UCSD-AML1 (cell line): ENCODE data around the gene MBD4.
A peak's percentile ranks its signal among the peaks of the same experiment; 100 is the strongest.
"Not testable (repeated sequence)": the region's sequence is repeated elsewhere in the genome, so short reads cannot be mapped to it uniquely, and the experiment has no call there.

Experiments used
- DNase-seq: peaks from one replicate; lab custom pipeline; 2025; ENCODE audit not compliant: unreplicated experiment; lab: John Stamatoyannopoulos, UW

The MBD4 gene

DNA sequence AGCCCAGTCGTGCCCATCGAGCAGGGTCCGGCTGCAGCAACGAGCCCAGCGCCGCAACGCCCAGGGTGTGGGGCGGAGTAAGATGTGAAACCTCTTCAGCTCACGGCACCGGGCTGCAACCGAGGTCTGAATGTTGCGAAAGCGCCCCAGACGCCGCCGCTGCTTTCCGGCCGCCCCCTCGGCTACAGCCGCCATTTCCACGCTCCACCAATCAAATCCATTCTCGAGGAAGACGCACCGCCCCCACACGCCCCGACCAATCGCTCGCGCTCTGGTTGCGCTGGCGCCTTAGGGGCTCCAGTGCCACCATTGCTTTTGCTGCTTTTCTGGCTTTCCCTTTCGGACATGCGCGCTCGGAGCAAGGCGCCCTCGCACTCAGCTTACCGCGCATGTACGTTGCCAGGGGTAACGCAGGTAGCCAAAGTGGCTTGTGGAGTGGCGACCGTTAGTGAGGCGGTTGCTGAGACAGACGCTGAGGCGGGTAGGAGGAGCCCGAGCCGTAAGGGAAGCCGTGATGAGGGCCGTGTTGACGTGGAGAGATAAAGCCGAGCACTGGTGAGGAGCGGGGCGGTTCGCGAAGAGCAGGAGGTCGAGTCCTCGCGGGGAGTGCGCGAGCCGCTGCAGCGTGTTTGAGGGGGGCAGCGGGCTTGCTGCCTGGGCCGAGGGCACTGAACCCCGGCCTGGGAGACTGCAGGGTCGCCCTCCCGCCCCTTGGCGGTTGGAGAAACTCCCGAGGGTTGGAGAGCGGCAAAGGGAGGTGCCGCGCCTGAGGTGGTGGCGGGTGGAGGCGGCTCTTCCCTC, at the start of gene MBD4, which contains the start of gene IFT122:
TSS of gene MBD4 (minus strand) at position 132 of the 801 bp plus-strand sequence. CDS start at position 17, 115 bp downstream.
TSS of gene IFT122 (plus strand) at position 408 of the 801 bp plus-strand sequence. CDS start at position 515, 107 bp downstream.
- DNase-seq, result peak; percentile 99

DNA sequence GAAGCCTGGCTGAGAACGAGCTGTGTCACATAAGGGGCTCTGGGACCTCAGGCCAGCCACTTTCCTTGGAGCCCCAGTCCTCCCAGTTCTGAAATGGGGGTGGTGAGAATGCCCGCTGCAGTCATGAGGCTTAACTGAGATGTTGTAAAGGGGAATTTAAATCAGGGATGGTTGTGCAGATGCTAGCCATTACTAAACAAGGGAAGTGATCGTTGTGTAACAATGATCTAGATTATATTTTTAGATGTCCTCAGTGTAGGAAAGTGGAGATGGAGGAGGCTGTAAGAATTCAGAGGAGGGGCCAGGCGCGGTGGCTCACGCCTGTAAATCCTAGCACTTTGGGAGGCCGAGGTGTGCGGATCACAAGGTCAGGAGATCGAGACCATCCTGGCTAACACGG, 49.5 kb upstream of the MBD4 start:
- DNase-seq, result not testable (repeated sequence)

DNA sequence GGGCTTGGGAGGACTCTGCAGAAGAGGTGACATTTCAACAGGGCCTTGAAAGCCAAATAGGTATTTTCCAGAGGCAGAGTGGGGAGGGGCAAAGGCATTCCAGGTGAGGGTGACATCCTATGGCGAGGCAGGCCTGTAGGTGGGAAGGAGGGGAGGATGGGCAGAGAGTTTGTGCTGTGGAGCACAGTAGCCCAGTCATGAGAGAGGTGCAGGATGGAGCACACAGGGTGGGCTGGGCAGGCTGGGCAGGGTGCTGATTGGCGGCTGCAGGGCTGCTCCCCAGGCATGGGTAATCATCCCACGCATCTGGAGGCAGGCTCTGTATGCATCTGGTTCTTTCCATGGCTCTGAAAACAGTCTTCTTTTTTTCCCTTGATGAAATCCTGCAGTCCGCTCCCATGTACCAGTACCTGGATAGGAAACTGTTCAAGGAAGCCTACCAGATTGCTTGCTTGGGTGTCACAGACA, 48.2 kb upstream of the MBD4 start:
- DNase-seq, result not testable (repeated sequence)

GRCh38 chr3:129487183-129487867, 47.6 kb upstream of the MBD4 start:
- DNase-seq, result no peak

GRCh38 chr3:129486664-129487035, 46.9 kb upstream of the MBD4 start:
- no peak for DNase-seq

GRCh38 chr3:129485721-129486663, 46.2 kb upstream of the MBD4 start:
- DNase-seq, result no peak

GRCh38 chr3:129485146-129485545, 45.4 kb upstream of the MBD4 start:
- not testable (repeated sequence) for DNase-seq

GRCh38 chr3:129483870-129484269, 44.1 kb upstream of the MBD4 start:
- DNase-seq, result no peak

GRCh38 chr3:129482721-129483120, 43.0 kb upstream of the MBD4 start:
- no peak for DNase-seq

- no peak for DNase-seq
Observed at GRCh38 chr3:129481766-129482332, 42.1 kb upstream of the MBD4 start.

DNA sequence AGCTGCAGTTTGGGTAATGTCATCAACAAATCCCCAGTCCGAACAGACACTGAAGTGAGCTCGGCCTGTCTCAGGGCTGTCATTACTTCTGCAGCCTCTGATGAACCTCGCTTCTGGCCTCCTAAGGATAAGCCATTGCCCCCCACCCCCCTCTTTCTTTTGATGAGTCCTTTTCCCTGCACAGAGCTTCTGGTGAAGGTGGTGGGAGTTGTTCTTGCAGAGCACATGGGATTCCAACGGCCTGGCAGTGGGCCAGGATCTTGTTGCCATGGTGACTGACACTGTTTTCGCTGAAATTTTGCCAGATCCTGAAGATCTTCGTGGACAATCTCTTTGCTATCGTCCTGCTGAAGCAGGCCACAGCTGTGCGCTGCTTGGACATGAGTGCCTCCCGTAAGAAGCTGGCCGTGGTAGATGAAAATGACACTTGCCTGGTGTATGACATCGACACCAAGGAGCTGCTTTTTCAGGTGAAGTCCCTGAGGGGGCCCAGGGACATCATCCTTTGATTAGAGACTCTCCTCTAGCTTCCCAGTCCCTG, 41.5 kb upstream of the MBD4 start:
- not testable (repeated sequence) for DNase-seq

DNA sequence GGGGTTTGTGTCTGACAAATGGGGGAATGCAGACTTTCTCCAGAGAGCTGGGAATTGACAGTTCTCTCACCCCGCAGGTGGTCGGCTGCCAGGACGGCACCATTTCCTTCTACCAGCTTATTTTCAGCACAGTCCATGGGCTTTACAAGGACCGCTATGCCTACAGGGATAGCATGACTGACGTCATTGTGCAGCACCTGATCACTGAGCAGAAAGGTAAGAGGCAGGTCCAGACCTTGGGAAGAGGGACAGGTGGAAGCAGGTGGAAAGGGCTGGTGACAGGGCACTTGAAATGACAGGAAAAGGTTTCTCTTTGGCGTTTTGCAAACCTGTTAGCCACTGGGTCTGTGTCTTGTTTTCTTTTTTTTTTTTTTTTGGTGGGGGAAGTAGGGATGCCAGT, 36.8 kb upstream of the MBD4 start:
- DNase-seq, result no peak

- DNase-seq, result no peak
Observed at GRCh38 chr3:129475863-129476262, 36.1 kb upstream of the MBD4 start.

DNA sequence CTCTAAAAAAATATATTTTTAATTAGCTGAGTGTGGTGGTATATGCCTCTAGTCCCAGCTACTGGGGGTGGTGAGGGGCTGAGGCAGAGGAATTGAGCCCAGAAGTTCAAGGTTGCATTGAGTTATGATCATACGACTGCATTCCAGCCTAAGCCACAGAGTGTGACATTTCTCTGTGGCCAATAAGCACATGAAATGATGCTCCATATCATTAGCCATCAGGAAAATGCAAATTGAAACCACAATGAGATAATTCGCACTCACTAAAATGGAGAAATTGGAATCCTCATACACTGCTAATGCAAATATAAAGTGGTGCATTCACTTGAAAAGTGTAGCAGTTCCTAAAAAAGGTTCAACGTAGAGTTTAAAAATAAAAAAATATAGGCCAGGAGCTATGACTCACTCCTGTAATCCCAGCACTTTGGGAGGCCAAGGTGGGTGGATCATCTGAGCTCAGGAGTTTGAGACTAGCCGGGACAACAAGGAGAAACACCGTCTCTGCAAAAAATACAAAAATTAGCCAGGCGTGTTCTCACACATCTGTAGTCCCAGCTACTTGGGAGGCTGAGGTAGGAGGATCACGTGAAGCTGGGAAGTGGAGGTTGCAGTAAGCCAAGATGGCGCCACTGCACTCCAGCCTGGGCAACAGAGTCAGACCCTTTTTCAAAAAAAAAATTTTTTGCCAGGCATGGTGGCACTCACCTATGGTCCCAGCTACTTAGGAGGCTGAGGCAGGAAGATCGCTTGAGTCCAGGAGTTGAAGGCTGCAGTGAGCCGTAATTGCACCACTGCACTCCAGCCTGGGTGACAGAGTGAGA, 35.4 kb upstream of the MBD4 start:
- no peak for DNase-seq

DNA sequence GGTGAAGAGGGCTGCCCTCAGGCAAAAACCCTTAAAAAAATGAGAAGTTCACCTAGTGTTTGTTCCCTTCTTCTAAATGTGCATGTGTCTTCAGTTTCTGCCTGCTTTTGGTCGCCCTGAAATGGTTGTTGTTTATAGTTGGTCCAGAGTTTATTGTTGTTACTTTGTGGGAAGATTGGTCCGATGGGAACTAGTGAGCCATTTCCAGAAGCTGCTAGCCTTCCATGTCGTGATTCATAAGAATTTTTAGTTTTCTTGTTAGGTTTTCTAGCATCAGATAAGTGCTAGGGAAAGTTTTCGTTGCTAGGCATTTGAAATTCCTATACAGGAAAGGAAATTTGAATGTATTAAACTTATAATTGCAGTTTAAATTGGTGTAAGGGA, 34.0 kb upstream of the MBD4 start:
- DNase-seq, result no peak

- no peak for DNase-seq
Observed at GRCh38 chr3:129473067-129473768, 33.5 kb upstream of the MBD4 start.

DNA sequence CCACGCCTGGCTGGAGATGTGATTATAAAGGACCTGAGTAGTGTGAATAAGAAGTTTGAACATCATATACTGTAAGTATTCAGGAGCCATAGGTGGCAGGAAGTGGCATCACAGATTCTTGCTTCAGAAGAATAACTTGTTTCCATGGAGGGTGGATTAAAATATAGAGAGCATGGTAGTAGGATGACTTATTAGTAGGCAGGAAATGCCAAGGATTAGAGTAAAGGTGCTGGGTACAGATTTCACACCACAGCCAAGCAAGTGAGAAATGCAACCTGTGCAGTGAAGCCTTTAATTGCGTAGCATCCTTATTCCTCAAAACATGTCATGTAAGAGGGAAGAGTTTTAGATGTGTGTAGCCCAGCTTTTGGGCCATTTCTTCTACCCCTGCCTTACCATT, 31.1 kb upstream of the MBD4 start:
- DNase-seq, result no peak

DNA sequence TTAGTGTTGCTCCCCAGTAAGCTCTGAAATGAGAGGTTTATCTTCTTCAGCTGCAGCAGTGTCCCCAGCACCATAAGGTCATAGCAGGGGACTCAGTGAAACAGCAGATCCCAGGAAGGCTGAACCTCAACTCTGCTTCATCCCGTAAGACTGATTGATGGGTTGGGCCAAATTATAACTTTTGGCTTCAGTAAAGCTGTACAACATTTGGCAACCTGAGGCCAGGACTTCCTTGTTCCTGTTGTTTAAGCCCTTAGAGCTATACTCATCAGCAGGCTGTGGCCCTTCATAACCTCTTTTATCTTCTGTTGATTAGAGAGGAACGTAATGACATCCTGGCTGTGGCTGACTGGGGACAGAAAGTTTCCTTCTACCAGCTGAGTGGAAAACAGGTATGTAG, 29.3 kb upstream of the MBD4 start:
- no peak for DNase-seq

DNA sequence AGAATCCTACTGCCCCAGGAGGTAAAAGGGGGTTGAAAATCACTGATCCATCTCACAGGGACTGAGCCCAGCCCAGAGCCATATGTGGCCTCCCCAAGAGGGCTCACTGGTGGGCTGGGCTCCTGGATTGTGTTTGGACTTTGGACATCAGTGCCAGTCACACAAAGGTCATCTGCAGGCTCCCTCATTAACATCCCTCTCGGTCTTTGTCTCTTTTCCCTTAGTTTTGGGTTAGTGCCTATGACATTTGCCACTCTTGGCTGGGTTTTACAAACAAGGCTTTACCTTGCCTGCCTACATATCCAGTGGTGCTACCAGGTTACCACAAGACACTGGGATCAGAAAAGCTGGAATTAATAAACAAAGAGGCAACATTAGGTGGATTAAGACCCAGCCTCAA, 28.2 kb upstream of the MBD4 start:
- DNase-seq, result no peak
